HEK293T (cell line): ENCODE data around the gene MPHOSPH6.

Experiments used
- CTCF ChIA-PET: fragments of 350-600 bp; formaldehyde crosslinking; extraction: SDS; loops from one replicate; lab custom pipeline; 2021; ENCODE audit warnings: antibody characterized with exemption, inconsistent platforms; lab: Yijun Ruan, JAX
- POLR2A ChIA-PET: fragments of 350-600 bp; formaldehyde crosslinking; extraction: SDS; loops from one replicate; lab custom pipeline; 2020; ENCODE audit warnings: antibody characterized with exemption, inconsistent platforms; lab: Yijun Ruan, JAX
- DNase-seq: peaks from one replicate; pipeline ENCODE4 v3.0.0; 2012; ENCODE audit warnings: mixed read lengths; ENCODE audit errors: extremely low spot score
- BHLHE40 ChIP-seq: fragments of 450-650 bp; IDR thresholded peaks from 2 replicates; pipeline ENCODE4 v1.6.1; 2016; ENCODE audit warnings: mild to moderate bottlenecking, moderate library complexity, borderline replicate concordance
- CTBP1 ChIP-seq: fragments of 450-650 bp; IDR thresholded peaks from 2 replicates; pipeline ENCODE4 v1.6.1; 2016; ENCODE audit warnings: borderline replicate concordance
- ELF4 ChIP-seq: fragments of 450-650 bp; IDR thresholded peaks from 2 replicates; pipeline ENCODE4 v1.6.1; 2017; ENCODE audit warnings: antibody characterized with exemption
- FOXA1 ChIP-seq: fragments of 450-650 bp; IDR thresholded peaks from 2 replicates; pipeline ENCODE4 v1.6.1; 2016; ENCODE audit warnings: mild to moderate bottlenecking
- FOXM1 ChIP-seq: fragments of 450-650 bp; IDR thresholded peaks from 2 replicates; pipeline ENCODE4 v1.6.1; 2017; ENCODE audit warnings: mild to moderate bottlenecking, borderline replicate concordance
- HDGF ChIP-seq: fragments of 450-650 bp; IDR thresholded peaks from 2 replicates; pipeline ENCODE4 v1.6.1; 2017; ENCODE audit warnings: antibody characterized with exemption, borderline replicate concordance
- L3MBTL2 ChIP-seq: fragments of 450-650 bp; conservative IDR thresholded peaks from 2 replicates; pipeline ENCODE4 v1.6.1; 2016; ENCODE audit warnings: mild to moderate bottlenecking
- LEF1 ChIP-seq: fragments of 450-650 bp; IDR thresholded peaks from 2 replicates; pipeline ENCODE4 v1.6.1; 2017; ENCODE audit warnings: mild to moderate bottlenecking, borderline replicate concordance
- NFRKB ChIP-seq: fragments of 450-650 bp; IDR thresholded peaks from 2 replicates; pipeline ENCODE4 v1.6.1; 2016; ENCODE audit warnings: mild to moderate bottlenecking, moderate library complexity
- SUZ12 ChIP-seq: fragments of 450-650 bp; IDR thresholded peaks from 2 replicates; pipeline ENCODE4 v1.6.1; 2016; ENCODE audit warnings: mild to moderate bottlenecking
- TARDBP ChIP-seq: fragments of 450-650 bp; IDR thresholded peaks from 2 replicates; pipeline ENCODE4 v1.6.1; 2016
- ZNF384 ChIP-seq: fragments of 450-650 bp; IDR thresholded peaks from 2 replicates; pipeline ENCODE4 v1.6.1; 2016
- TF ChIP-seq, protein P1 (sequence below): fragments of 450-650 bp; IDR thresholded peaks from 2 replicates; pipeline ENCODE4 v1.6.1; 2016

MPHOSPH6 gene

GRCh38 chr16:82105107-82105506, 64.9 kb downstream of the MPHOSPH6 start:
- CTCF ChIA-PET = no interaction called here
- DNase-seq = no peak
- POLR2A ChIA-PET = no interaction called here
- TF ChIP-seq FOXA1 = no peak
- TF ChIP-seq L3MBTL2 = no peak
- TF ChIP-seq LEF1 = no peak
- TF ChIP-seq HDGF = no peak
- TF ChIP-seq ELF4 = no peak
- TF ChIP-seq, protein P1, sequence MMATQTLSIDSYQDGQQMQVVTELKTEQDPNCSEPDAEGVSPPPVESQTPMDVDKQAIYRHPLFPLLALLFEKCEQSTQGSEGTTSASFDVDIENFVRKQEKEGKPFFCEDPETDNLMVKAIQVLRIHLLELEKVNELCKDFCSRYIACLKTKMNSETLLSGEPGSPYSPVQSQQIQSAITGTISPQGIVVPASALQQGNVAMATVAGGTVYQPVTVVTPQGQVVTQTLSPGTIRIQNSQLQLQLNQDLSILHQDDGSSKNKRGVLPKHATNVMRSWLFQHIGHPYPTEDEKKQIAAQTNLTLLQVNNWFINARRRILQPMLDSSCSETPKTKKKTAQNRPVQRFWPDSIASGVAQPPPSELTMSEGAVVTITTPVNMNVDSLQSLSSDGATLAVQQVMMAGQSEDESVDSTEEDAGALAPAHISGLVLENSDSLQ = no peak
- TF ChIP-seq SUZ12 = no peak
- TF ChIP-seq BHLHE40 = no peak
- TF ChIP-seq CTBP1 = no peak
- TF ChIP-seq ZNF384 = no peak
- TF ChIP-seq FOXM1 = no peak
- no peak for TF ChIP-seq TARDBP
- no peak for TF ChIP-seq NFRKB
